C4-2B (cell line): Measurements from ENCODE around the gene FOXK2.

ENCODE experiments used
- ZFX ChIP-seq: fragments of 450-650 bp; IDR thresholded peaks from 2 replicates; pipeline ENCODE4 v1.6.1; 2017
- TF ChIP-seq, protein P1 (sequence below): fragments of 450-650 bp; conservative IDR thresholded peaks from 2 replicates; pipeline ENCODE4 v1.5.1; 2017; ENCODE audit warnings: mild to moderate bottlenecking

GRCh38 chr17:82611140-82612058 is 91.9 kb downstream of the FOXK2 start:
- TF ChIP-seq, protein P1, sequence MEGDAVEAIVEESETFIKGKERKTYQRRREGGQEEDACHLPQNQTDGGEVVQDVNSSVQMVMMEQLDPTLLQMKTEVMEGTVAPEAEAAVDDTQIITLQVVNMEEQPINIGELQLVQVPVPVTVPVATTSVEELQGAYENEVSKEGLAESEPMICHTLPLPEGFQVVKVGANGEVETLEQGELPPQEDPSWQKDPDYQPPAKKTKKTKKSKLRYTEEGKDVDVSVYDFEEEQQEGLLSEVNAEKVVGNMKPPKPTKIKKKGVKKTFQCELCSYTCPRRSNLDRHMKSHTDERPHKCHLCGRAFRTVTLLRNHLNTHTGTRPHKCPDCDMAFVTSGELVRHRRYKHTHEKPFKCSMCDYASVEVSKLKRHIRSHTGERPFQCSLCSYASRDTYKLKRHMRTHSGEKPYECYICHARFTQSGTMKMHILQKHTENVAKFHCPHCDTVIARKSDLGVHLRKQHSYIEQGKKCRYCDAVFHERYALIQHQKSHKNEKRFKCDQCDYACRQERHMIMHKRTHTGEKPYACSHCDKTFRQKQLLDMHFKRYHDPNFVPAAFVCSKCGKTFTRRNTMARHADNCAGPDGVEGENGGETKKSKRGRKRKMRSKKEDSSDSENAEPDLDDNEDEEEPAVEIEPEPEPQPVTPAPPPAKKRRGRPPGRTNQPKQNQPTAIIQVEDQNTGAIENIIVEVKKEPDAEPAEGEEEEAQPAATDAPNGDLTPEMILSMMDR = no peak
- TF ChIP-seq ZFX = no peak
